GM12864 (cell line): ENCODE measurements around the gene CLDN5.

ENCODE experiments used
- DNase-seq: peaks from one replicate; pipeline ENCODE4 v3.0.0-alpha.2; 2011; ENCODE audit warnings: low read depth
- H3K4me3 ChIP-seq: 2 replicates; pipeline ENCODE4 v1.5.1; 2011; ENCODE audit warnings: mild to moderate bottlenecking, low read depth, low read length, control low read depth
- TF ChIP-seq, protein P1 (sequence below): IDR thresholded peaks from 2 replicates; pipeline ENCODE4 v1.5.1; 2011; ENCODE audit warnings: low read depth, mild to moderate bottlenecking, moderate library complexity, low read length, control low read depth, inconsistent platforms; ENCODE audit errors: missing control alignments

Gene CLDN5

DNA sequence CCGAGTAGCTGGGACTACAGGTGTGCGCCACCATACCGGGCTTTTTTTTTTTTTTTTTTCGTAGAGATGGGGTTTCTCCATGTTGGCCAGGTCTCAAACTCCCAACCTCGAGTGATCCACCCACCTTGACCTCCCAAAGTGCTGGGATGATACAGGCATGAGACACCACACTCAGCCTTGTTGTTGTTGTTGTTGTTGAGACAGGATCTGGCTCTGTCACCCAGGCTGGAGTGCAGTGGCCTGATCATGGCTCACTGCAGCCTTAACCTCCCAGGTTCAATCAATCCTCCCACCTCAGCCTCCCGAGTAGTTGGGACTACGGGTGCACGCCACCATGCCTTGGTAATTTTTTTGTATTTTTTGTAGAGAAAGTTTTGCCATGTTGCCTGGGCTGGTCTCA, 23.4 kb upstream of the CLDN5 start:
- DNase-seq: no peak
- TF ChIP-seq, protein P1, sequence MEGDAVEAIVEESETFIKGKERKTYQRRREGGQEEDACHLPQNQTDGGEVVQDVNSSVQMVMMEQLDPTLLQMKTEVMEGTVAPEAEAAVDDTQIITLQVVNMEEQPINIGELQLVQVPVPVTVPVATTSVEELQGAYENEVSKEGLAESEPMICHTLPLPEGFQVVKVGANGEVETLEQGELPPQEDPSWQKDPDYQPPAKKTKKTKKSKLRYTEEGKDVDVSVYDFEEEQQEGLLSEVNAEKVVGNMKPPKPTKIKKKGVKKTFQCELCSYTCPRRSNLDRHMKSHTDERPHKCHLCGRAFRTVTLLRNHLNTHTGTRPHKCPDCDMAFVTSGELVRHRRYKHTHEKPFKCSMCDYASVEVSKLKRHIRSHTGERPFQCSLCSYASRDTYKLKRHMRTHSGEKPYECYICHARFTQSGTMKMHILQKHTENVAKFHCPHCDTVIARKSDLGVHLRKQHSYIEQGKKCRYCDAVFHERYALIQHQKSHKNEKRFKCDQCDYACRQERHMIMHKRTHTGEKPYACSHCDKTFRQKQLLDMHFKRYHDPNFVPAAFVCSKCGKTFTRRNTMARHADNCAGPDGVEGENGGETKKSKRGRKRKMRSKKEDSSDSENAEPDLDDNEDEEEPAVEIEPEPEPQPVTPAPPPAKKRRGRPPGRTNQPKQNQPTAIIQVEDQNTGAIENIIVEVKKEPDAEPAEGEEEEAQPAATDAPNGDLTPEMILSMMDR: no peak
- no peak overlapping the region for H3K4me3 ChIP-seq

DNA sequence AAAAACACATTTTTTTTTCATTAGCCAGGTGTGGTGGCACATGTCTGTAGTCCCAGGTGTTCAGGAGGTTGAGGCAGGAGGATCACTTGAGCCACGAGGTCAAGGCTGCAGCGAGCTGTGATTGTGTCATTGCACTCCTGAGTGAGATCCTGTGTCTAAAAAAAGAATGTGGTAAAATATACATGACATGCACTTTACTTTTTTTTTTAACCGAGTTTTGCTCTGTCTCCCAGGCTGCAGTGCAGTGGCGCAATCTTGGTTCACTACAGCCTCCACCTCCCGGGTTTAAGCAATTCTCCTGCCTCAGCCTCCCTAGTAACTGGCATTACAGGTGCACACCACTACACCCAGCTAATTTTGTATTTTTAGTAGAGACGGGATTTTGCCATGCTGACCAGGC, 22.5 kb upstream of the CLDN5 start:
- DNase-seq: no peak
- TF ChIP-seq, protein P1: no peak
- no peak overlapping the region for H3K4me3 ChIP-seq

DNA sequence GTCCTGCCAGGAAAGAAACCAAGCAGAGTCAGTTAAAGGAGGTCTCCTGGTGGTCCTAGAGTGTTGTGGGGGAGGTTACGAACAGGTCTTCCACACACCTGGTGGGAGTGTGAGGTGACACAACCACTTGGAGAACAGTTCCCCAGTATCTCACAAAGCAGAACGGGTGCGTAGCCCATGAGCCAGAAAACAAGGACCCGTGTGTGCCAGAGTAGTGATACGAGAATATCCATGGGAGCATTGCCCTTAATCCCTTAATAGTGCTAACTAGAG, 21.7 kb upstream of the CLDN5 start:
- TF ChIP-seq, protein P1: no peak
- DNase-seq: no peak

GRCh38 chr22:19543970-19544708, 19.9 kb upstream of the CLDN5 start:
- DNase-seq: no peak
- TF ChIP-seq, protein P1: no peak
- no peak overlapping the region for H3K4me3 ChIP-seq

More for the DNA sequence above, 21.7 kb upstream of the CLDN5 start:
- H3K4me3 ChIP-seq: no peak overlapping the region

- TF ChIP-seq, protein P1: no peak
- no peak for DNase-seq
- no peak overlapping the region for H3K4me3 ChIP-seq
Measured at GRCh38 chr22:19540394-19540793, 16.2 kb upstream of the CLDN5 start.

- TF ChIP-seq, protein P1: no peak
- DNase-seq: no peak
- no peak overlapping the region for H3K4me3 ChIP-seq
Measured at GRCh38 chr22:19537941-19538488, 13.8 kb upstream of the CLDN5 start.

DNA sequence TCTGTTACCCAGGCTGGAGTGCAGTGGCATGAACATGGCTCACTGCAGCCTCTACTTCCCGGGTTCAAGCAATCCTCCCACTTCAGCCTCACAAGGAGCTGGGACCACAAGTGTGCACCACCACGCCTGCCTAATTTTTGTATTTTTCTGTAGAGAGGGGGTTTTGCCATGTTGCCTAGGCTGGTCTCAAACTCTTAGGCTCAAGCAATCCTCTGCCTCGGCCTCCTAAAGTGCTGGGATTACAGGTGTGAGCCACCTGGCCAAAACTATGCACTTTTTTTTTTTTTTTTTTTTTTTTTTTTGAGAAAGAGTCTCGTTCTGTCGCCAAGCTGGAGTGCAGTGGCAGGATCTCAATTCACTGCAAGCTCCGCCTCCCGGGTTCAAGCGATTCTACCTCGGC, 12.4 kb upstream of the CLDN5 start:
- no peak overlapping the region for H3K4me3 ChIP-seq
- TF ChIP-seq, protein P1: no peak
- no peak for DNase-seq
